HCT116 (cell line): Measurements from ENCODE around the gene NFKB2.

Source experiments
- EGR1 ChIP-seq: IDR thresholded peaks from 2 replicates; pipeline ENCODE4 v1.6.1; 2012; ENCODE audit warnings: low read depth
- EZH2 ChIP-seq: fragments of 200-600 bp; sonication (generic); IDR thresholded peaks from 2 replicates; pipeline ENCODE4 v1.6.1; 2017; ENCODE audit warnings: antibody characterized with exemption, mixed run types
- EZH2phosphoT487 ChIP-seq: fragments of 200-600 bp; IDR thresholded peaks from 2 replicates; pipeline ENCODE4 v1.6.1; 2018; ENCODE audit warnings: antibody characterized with exemption, borderline replicate concordance
- JUND ChIP-seq: IDR thresholded peaks from 2 replicates; pipeline ENCODE4 v1.6.1; 2012
- POLR2A ChIP-seq: IDR thresholded peaks from 2 replicates; pipeline ENCODE4 v1.7.0; 2011; ENCODE audit warnings: borderline replicate concordance; ENCODE audit not compliant: insufficient read depth, insufficient read length; ENCODE audit errors: extremely low read depth
- POLR2AphosphoS5 ChIP-seq: IDR thresholded peaks from 2 replicates; pipeline ENCODE4 v1.6.1; 2011; ENCODE audit warnings: mild to moderate bottlenecking, low read depth, low read length, moderate library complexity
- RAD21 ChIP-seq: IDR thresholded peaks from 2 replicates; pipeline ENCODE4 v1.6.1; 2012; ENCODE audit warnings: low read depth, mild to moderate bottlenecking
- SP1 ChIP-seq: IDR thresholded peaks from 2 replicates; pipeline ENCODE4 v1.6.1; 2012; ENCODE audit warnings: low read depth
- YY1 ChIP-seq: IDR thresholded peaks from 2 replicates; pipeline ENCODE4 v1.6.1; 2011; ENCODE audit warnings: low read length, low read depth, moderate library complexity, mild to moderate bottlenecking; ENCODE audit not compliant: insufficient replicate concordance; ENCODE audit errors: extremely low read depth
- TF ChIP-seq, protein P1 (sequence below), 3 experiments: fragments of 200-600 bp in 1 of 3; sonication (generic) in 1 of 3; IDR thresholded peaks in 2 of 3; conservative IDR thresholded peaks in 1 of 3; 2 replicates each; pipeline ENCODE4 v1.5.1; 2012 to 2017; ENCODE audit warnings: low read depth in 2 of 3, low read length in 2 of 3, antibody characterized with exemption in 1 of 3, borderline replicate concordance in 1 of 3, control low read depth in 1 of 3, mild to moderate bottlenecking in 1 of 3, mixed read lengths in 1 of 3, mixed run types in 1 of 3, moderate library complexity in 1 of 3; ENCODE audit not compliant: insufficient read depth in 1 of 3
- TF ChIP-seq, protein P2 (sequence below): IDR thresholded peaks from 2 replicates; pipeline ENCODE4 v1.6.1; 2012
- TF ChIP-seq, protein P3 (sequence below): IDR thresholded peaks from 2 replicates; pipeline ENCODE4 v1.6.1; 2012; ENCODE audit warnings: low read depth
- TF ChIP-seq, protein P4 (sequence below): IDR thresholded peaks from 2 replicates; pipeline ENCODE4 v1.6.1; 2012

DNA sequence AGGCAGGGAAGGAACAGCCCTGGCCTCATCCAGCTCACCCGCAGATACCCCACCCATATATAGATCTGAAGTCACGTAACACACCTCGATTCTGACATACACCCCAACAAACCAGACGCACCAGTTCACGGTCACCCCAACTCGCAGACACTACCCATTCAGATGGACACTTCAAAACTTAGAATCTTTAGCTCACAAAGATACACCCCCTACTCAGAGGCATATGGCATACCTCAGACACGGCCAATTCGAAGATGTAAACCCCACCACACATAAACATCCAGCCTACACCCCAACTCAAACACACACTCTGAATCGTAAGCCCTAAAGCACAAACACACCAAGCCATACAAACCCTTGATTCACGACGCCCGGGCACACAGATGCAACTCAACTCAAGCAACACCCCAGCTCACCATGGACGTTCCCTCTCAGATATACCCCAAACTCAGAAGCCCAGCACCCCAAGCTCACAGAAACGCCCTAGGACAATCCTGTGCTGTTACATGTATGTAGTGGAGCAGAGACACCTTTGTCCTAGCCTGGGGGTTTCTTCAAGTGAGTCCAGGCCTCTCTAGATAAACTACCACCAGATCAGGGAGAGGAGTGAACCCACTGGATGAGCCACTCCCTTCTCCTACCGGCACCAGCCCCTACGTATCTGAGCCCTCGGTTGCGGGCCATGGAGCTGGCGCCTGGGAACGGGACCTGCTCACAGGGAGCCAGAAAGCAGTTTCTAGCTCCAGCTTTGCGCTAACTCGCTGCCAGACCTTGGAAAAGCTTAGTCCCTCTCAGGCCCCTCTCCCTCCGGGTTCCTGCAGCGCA lies 14.3 kb downstream of the NFKB2 start:
- TF ChIP-seq POLR2AphosphoS5 (no peak), RAD21 (no peak), POLR2A (no peak), EZH2 (no peak), EGR1 (no peak), EZH2phosphoT487 (no peak), JUND (no peak), SP1 (no peak), YY1 (no peak)
- TF ChIP-seq, protein P1, sequence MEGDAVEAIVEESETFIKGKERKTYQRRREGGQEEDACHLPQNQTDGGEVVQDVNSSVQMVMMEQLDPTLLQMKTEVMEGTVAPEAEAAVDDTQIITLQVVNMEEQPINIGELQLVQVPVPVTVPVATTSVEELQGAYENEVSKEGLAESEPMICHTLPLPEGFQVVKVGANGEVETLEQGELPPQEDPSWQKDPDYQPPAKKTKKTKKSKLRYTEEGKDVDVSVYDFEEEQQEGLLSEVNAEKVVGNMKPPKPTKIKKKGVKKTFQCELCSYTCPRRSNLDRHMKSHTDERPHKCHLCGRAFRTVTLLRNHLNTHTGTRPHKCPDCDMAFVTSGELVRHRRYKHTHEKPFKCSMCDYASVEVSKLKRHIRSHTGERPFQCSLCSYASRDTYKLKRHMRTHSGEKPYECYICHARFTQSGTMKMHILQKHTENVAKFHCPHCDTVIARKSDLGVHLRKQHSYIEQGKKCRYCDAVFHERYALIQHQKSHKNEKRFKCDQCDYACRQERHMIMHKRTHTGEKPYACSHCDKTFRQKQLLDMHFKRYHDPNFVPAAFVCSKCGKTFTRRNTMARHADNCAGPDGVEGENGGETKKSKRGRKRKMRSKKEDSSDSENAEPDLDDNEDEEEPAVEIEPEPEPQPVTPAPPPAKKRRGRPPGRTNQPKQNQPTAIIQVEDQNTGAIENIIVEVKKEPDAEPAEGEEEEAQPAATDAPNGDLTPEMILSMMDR (IDR thresholded peaks at IDR 0.05 in 2 of 3, conservative IDR thresholded peaks at IDR 0.05 in 1 of 3; ENCODE audit: borderline replicate concordance in 1 of 3, insufficient read depth in 1 of 3, low read depth in 2 of 3, low read length in 2 of 3), result no peak
- TF ChIP-seq, protein P2, sequence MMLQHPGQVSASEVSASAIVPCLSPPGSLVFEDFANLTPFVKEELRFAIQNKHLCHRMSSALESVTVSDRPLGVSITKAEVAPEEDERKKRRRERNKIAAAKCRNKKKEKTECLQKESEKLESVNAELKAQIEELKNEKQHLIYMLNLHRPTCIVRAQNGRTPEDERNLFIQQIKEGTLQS, result no peak
- TF ChIP-seq, protein P3, sequence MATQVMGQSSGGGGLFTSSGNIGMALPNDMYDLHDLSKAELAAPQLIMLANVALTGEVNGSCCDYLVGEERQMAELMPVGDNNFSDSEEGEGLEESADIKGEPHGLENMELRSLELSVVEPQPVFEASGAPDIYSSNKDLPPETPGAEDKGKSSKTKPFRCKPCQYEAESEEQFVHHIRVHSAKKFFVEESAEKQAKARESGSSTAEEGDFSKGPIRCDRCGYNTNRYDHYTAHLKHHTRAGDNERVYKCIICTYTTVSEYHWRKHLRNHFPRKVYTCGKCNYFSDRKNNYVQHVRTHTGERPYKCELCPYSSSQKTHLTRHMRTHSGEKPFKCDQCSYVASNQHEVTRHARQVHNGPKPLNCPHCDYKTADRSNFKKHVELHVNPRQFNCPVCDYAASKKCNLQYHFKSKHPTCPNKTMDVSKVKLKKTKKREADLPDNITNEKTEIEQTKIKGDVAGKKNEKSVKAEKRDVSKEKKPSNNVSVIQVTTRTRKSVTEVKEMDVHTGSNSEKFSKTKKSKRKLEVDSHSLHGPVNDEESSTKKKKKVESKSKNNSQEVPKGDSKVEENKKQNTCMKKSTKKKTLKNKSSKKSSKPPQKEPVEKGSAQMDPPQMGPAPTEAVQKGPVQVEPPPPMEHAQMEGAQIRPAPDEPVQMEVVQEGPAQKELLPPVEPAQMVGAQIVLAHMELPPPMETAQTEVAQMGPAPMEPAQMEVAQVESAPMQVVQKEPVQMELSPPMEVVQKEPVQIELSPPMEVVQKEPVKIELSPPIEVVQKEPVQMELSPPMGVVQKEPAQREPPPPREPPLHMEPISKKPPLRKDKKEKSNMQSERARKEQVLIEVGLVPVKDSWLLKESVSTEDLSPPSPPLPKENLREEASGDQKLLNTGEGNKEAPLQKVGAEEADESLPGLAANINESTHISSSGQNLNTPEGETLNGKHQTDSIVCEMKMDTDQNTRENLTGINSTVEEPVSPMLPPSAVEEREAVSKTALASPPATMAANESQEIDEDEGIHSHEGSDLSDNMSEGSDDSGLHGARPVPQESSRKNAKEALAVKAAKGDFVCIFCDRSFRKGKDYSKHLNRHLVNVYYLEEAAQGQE, result no peak
- TF ChIP-seq, protein P4, sequence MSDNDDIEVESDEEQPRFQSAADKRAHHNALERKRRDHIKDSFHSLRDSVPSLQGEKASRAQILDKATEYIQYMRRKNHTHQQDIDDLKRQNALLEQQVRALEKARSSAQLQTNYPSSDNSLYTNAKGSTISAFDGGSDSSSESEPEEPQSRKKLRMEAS, result no peak
